GM18526 (cell line): Measurements from ENCODE around the gene TTLL7.

Source experiments
- POLR2A ChIP-seq: IDR thresholded peaks from 3 replicates; pipeline ENCODE4 v1.6.1; 2011; ENCODE audit not compliant: insufficient read length; ENCODE audit errors: extremely low read depth

The TTLL7 gene

GRCh38 chr1:83999316-83999819 lies 436 bp upstream of the TTLL7 start:
- no peak for TF ChIP-seq POLR2A

DNA sequence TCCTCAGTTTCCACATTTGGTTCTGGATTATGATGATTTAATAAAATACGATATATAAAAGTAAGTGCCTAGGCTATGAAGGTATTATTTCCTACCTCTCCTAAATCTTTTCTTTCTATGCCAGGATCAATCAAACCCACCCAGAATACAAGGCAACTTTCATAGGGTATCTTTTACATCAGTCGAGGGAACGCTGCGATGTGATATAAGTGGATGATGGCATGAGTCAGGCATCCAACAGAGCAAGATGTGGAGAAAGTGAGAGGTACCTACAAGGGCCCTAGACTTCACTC lies 781 bp downstream of the TTLL7 start:
- no peak for TF ChIP-seq POLR2A

DNA sequence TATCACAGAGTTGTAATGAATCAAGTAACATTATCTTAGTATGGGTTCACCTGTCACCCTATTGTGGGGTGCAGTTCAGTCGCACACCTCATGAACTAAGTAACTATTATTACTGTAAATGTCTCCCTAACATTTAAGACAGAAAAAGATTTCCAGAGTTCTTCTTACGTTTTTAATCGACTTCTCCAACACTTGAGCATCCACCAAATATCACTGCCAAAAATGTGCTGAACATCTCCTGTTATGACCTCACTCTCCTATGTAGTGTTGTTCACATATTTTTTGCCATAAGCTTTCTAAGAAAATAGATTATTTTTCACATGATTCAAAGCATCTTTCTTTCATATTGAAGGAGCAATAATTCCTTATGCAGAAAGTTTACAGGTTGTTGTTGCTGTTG lies 1.3 kb downstream of the TTLL7 start:
- no peak for TF ChIP-seq POLR2A

GRCh38 chr1:83996621-83997020 lies 2.3 kb downstream of the TTLL7 start:
- no peak for TF ChIP-seq POLR2A

- no peak for TF ChIP-seq POLR2A
Observed at GRCh38 chr1:83996191-83996590, 2.7 kb downstream of the TTLL7 start.

GRCh38 chr1:83995649-83996048 lies 3.3 kb downstream of the TTLL7 start:
- TF ChIP-seq POLR2A, result no peak

GRCh38 chr1:83994111-83994510 lies 4.8 kb downstream of the TTLL7 start:
- TF ChIP-seq POLR2A, result no peak

GRCh38 chr1:83990734-83991133 lies 8.2 kb downstream of the TTLL7 start:
- TF ChIP-seq POLR2A, result no peak

DNA sequence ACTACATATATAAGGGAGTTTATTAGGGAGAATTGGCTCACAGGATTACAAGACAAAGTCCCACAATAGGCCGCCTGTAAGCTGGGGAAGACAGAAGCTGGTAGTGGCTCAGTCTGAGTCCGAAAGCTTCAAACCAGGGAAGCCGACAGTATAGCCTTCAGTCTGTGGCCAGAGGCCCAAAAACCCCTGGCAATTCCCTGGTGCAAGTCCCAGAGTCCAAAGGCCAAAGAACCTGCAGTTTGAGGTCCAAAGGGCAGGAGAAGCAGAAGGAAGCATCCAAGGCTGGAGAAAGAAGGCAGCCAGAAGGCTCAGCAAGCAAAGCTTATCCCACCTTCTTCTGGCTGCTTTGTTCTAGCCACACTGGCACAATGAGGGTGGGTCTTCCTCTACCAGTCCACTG lies 13.9 kb downstream of the TTLL7 start:
- TF ChIP-seq POLR2A, result no peak

- no peak for TF ChIP-seq POLR2A
Observed at GRCh38 chr1:83978056-83978455, 20.9 kb downstream of the TTLL7 start.

GRCh38 chr1:83976920-83977319 lies 22.0 kb downstream of the TTLL7 start:
- no peak for TF ChIP-seq POLR2A

- no peak for TF ChIP-seq POLR2A
Observed at GRCh38 chr1:83970802-83971201, 28.1 kb downstream of the TTLL7 start.

GRCh38 chr1:83970114-83970513 lies 28.8 kb downstream of the TTLL7 start:
- TF ChIP-seq POLR2A, result no peak

GRCh38 chr1:83967336-83967735 lies 31.6 kb downstream of the TTLL7 start:
- no peak for TF ChIP-seq POLR2A

DNA sequence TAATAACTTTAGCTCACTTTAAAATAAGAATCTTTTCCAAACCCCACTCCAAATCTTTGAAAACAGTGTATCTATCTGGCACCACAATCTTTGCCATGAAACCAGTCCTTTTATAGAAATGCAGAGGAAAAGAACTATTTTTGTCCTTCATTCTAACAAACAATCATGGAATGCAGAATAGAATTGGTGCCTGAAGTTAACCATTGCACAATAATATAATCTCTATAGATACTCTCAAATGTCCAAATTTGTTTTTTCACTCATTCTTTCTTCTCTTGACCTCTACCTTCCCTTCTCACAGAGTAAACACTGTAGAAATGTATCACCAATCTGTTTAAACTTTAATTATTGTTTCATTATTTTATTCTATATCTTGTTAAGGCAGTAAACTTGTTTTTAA lies 34.8 kb downstream of the TTLL7 start:
- no peak for TF ChIP-seq POLR2A

DNA sequence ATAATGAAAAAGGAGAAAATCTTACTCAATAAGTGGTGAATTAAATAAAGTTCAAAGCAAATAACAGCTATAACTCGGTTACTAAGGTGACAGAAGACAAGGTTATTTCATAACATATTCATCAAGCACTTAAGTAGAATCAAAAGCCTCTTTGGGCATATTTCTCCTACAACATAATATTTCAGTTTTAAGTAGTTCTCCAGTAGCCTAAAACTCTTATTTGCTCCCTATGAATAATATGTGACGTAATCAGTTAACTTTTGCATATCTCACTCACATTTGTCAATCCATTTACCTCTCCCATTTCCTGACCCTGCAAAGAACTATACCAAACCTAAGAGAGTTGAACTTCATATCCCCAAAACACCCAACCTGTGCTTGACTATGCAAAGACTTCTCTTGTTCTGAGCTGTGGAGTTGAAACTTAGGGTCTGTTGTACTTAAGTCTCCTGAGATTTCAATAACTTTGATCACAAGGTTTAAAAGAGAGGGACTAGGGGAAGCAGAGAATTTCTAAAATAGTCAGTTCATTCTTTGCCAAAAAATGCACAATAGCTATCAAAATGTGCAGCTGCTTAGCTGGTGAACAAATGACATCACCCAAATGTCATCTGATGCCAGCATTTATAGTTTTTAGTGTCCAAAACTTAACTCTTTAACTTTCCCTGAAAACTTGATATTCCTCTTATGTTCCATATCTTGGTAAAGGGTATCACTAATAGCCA lies 37.2 kb downstream of the TTLL7 start:
- no peak for TF ChIP-seq POLR2A

DNA sequence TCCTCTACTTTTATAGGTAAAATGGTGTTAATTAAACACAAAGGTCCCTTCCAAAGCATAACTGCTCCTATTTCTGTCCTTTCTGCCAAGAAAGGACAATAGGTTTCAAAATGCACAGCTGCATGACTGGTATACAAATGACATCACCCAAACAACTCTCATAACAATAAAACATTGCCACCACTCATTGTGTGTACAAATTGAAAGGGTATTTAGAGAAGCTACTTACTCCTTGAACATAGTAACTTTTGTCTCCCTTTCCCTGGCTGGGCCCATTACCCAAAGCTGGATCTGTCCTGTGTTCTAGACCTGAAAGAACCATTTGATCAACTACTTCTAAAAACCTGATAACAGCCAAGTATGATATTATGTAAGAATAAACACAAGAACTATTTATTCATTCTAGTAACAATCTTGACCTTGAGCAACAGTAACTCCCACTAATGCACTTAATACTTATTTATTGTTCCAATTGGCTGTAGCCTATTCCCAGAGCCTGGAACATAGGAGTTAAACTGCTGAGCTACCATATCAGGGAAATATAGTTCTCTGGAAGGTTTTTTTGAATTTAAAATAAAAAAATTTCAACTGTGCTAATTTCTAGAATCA lies 38.2 kb downstream of the TTLL7 start:
- TF ChIP-seq POLR2A, result no peak
